Activated CD8-positive, alpha-beta memory T cell treated with anti-CD3 and anti-CD28 coated beads, Interleukin-2, amount 50 U/mL, for 4 hours (primary cell): ENCODE results near the gene DPH3.
"Not testable (repeated sequence)": the region's sequence is repeated elsewhere in the genome, so short reads cannot be mapped to it uniquely, and the experiment has no call there.

Source experiments
- DNase-seq: peaks from one replicate; pipeline ENCODE4 v3.0.0-alpha.2; 2020

Gene DPH3

DNA sequence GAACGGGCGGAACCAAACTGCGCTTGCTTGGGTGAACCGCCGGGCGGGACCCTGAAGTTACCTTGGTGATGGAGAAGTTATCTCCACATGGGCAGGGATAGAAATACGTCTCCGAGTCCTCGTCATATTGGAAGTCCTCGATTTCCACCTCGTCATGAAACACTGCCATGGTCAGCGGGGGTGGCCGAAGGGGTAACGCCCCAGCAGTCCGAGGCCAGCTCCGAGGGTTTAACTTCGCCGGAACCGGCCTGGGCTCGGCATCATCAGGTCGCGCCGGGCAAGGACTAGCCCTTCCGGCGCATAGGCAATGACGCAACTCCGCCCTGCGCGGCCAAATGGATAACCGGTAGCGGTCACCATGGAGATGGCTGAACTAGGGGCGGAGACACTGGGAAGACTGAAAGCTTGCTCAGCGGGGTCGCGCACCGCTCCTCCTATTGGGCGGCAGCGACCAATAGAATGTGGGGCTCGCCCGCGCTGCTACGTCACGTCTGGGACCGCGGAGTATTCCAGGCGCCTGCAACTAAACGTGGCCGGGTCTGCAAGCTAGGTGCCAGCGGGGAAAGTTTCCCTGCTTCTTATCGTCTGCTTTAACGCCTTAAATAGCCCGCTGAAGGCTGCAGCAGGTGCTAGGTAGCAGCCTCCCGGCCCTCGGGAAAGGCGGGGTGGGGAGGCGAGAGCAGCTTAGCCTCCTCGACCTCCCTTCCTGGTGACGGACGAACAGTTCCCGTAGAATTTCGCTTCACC, at the start of gene DPH3, which contains the start of gene OXNAD1:
DPH3 (minus strand) TSS at position 236 of the 747 bp plus-strand sequence; CDS start at position 169, 67 bp downstream.
OXNAD1 (plus strand) TSS at position 505 of the 747 bp plus-strand sequence. CDS start 5,741 bp downstream, outside the sequence.
- DNase-seq, result peak; percentile 99

DNA sequence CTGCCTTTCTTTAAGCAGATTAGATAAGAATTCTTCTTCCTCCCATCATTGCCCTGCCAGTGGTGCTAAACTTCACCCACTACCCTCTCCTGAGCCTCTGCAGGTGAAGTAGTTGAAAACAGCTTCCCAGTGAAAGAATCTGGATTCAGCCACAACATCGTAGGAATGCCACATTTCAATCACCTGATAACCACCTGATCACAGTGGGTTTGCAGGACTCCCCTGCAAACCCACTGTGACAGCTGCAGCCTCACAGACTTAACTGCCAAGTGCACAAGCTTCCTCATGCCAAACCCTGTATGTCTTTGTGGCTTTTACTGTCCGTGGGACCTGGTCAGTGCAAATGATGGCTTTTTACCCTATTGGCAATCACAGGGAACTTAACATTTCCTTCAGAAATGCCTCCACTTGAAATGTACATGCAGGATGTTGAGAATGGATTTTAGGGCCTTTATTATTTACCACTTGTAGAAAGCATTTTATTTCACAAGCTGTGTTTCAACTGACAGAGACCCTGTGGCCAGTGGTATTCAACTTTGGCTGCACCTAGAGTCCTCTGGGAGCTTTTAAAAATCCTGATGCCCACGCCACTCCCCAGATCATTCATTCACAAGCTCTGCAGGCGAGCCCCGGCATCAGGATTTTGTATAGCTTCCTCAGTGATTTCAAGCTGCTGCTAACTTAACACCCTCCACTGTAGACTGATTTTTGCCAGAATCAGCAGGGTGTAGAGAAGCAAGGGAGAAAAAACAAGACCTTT, 49.3 kb upstream of the DPH3 start:
- no peak for DNase-seq

DNA sequence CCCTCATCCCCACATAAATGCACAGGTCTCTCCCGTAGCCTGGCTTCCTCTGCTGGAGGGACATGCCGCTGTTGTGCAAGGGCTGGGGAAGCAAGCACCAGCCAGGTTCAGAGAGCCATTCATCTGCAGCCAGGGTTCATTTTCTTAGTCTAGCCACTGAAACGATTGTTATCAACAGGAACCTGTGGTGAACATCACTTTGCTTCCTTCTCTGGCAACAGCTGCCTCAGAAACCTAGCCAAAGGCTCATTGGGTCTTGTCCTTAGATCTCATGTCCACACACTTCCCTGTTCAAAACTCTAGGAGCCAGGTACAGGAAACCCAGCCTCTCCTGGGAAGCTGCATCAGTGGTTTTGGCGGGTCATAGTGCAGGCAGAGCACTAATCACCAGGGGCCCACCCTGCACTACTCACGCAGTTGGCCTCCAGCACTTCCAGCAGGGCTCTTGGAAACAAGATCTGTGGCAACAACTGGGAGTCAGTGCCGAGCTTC, 47.3 kb upstream of the DPH3 start:
- DNase-seq, result peak; percentile 33

DNA sequence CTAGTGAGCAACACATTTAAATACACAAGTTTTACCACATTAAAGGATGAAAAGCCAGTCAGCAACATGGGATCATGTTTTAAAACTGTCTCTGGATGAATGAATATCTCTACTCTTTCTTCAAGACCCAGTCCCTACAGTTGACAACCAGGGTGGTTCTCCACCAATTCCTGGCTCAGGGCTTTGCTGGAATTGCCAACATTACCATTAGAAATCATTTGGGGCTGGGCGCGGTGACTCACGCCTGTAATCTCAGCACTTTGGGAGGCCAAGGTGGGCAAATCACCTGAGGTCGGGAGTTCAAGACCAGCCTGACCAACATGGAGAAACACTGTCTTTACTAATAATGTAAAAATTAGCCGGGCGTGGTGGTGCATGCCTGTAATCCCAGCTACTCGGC, 45.7 kb upstream of the DPH3 start:
- DNase-seq, result not testable (repeated sequence)

DNA sequence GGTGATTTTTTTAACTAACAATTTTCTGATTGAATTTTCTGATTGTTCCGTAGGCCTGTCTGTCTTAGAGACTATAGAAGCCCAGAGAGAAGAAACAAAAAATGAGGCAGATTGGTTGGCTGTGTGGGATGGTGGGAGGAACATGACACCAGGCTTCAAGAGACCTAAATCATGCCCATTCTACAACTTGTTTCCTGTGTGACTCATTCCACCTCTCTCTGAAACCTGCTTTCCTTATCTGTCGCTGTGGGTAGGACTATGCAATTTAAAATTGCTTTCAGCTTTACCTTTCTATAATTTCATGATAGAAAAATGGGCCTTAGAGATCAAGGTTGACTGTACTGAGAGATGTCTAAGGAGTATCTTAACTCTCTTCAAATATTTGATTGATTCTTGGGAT, 44.8 kb upstream of the DPH3 start:
- DNase-seq, result peak; percentile 43

DNA sequence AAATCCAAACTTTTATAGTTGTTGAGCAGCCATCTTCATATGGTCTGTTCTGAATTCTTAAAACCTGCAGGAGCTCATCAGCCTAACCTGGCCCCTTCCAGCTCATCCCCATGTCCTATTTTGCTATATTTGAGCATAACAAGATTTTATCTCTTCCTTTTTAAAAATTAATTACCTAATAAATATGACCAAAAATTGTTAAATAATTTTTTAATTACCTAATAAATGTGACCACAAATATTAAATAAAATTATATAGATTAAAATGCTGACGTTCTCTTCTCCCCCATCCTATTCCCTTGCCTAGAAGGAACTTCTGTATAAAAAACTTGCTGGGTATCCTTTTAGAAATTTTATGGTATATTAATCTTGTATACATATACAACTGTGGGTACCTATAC, 44.0 kb upstream of the DPH3 start:
- DNase-seq, result no peak

DNA sequence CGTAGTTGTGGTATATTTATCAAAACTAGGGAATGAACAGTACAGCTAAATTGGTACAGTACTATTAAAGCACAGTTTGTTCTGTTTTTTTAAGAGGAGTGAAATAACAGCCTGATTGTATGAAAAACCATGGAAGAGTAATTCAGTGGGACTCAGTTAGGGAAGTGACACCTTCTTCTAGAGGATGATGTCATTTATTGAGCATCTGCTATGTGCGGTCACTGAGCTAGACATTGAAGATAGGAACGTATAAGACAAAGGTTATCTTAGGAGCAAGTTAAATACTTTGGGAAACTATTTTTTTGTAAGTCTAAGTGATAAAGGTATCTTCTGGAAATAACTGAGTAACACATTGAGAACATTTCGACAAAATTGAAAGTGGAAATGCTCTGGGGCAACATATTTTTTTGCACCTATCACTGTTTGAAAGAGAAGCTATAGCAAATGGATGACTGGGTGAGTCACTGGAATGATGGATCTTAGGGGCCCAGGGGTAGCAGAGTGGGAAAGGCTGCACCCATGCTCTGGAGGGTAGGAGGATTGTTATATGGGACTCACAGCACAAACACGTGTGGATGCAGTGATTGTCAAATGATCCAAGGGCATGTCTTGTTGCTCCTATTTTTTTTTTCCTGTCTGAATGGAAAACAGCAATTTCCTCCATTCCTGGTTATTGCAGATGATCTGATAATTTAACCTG, 43.2 kb upstream of the DPH3 start:
- DNase-seq, result no peak

DNA sequence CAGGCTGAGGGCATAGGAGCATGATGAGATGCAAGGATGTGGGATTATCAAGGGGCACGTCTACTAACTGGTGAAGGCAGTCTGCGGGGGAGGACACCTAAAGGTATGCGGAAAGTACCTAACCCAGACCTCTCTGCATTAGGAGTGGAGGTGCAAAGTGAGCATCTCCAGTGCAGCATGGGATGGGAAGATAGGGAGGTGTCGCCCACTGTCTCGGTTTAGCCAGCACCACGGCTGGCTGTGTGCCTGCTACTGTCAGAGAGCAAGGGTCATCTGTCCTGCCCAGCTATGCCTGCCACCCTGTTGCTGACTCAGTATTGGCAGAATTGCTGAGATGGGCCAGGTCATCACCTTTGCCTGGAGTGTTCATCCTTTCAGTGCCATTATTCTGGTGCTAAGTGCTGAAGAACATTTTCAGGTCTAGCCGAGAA, 40.4 kb upstream of the DPH3 start:
- DNase-seq, result peak; percentile 56

DNA sequence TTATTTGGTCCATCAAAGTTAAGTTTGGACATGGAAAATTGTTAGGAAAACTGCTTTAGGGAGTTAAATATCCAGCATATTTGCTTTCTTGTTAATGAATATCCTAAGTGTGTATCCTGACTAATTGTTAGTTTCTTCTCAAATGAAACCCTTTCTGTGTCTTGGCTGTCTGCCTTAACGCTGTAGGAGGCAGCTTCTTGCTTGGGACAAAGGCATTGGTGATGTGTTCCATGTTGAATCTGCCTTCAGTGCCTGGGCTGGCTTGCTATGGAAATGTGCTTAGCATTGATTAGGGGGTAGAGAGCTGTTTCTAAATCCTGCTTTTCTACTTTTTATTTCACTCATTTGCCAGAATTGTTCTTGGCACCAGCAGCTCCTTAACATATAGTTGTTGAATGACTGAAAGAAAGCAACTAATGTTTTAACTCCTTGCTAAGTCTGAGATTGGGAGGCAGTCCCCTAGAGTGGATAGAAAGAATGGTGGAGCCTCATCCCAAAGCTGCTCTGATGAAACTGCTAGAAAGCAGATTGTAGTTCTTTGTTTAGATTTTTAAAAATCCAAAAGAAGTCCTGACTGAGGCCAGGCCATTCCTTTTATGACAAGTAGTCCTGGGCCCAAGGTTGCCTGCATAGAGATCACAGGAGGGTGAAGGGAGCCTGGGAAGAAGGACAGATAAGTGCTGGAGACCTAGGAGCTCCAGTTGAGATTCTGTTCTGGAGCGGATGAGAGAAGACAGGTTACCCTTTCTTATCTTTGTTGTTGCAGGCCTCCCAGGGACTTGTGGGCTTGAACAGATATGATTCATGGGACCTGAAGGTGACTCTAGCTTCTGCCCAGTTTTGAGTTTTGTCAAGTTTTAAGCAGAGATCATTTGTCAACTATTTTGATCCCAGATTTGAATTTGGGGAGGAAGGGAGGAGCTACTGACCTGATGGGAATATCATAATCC, 39.6 kb upstream of the DPH3 start:
- no peak for DNase-seq

DNA sequence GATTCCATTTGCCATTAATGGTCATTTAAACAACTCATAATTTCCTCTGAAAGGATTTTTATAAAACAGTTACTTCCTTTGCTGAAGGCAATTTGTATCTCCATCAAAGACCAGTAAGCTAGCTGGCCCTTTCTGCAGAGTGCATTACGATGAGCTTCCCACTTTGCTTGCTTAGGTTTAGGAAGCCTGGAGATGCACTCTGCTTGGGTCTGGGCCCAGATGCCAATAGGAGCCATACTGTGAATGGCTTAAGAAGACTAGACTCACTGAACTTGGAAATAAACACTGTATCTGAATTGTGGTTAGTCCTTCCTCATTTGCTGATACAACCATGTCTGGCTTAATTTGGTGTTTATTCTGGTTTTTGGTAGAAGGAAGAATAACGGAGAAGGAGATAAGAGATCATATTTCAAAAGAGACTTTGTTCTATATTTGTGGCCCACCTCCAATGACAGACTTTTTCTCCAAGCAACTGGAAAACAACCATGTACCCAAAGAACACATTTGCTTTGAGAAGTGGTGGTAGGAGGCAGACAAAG, 38.4 kb upstream of the DPH3 start:
- DNase-seq, result no peak

DNA sequence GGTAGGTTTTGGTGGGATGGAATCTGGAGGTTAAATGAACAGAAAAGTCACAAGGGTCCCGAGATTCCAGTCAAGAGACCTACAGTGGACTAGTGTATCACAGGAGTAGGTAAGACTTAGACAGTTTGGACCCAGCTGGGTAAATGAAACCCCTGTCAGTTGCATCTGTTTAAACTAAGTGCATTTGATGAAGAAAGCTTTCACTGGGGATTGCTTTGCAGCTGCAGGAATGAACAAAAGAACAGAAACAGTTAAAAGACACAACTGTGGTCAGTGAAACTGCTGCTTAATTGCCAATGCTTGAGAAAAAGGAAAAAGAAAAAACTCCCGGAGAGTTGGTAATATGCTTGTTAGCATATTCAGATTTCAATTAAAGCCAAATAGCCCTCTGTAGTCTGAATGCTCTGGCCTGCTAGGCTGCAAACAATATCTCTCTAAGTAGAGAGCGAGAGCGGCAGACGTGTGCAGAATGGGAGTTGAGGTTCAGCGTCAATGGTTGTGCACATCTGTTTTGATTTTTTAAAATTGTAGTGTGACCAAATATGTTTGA, 37.4 kb upstream of the DPH3 start:
- DNase-seq, result no peak

DNA sequence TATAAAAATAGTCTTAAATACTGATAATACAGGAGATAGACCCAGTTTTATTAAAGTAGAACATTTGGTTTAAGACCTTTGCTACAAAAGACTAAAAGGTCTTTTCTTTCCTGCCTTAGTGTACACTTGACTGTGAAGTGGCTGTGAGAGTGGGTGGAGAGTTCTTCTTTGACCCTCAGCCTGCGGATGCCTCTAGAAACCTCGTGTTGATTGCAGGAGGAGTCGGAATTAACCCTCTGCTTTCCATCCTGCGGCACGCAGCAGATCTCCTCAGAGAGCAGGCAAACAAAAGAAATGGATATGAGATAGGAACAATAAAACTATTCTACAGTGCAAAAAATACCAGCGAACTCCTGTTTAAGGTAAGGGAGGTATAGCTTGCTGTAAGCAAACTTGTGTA, 36.8 kb upstream of the DPH3 start:
- DNase-seq, result no peak

DNA sequence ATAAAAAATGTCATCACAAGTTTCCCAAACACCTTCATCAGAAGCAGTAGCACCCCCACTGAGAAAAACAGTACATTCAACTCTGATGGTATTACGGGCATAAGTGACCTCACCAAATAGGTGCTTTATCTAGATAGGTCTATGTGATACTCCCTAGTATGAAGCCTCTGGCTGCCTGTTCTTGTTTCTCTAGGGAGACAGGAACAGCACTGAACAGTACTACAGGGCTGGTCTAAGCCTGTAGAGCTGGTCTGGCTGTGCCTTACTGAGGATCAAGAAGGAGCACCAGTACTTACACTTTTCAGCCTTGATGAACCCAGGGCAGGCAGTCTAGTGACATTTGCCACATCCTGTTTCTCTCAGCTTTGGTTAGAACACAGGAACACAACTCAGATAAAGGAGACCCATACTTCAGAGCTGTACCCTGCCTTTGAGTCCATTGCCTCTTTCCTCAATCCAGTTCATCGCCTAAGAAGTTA, 36.2 kb upstream of the DPH3 start:
- peak; percentile 43 for DNase-seq

DNA sequence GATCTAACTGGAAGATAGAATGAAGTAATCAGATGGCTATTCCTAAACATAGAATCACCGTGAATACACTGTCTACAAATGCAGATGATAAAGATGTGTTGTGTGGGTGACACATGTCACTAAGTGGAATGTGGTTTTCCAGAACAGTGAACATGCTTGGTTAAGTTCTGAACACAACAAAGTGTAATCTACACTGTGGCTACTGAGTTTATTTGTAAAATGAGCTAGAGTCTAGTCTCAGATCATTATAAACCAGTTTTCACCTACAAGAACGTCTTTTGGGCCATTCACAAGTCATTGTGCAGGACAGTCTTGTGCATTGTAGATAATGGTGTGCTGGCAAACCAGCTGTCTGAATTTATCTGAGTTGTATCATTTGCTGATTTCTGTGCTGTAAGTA, 35.6 kb upstream of the DPH3 start:
- DNase-seq, result no peak

DNA sequence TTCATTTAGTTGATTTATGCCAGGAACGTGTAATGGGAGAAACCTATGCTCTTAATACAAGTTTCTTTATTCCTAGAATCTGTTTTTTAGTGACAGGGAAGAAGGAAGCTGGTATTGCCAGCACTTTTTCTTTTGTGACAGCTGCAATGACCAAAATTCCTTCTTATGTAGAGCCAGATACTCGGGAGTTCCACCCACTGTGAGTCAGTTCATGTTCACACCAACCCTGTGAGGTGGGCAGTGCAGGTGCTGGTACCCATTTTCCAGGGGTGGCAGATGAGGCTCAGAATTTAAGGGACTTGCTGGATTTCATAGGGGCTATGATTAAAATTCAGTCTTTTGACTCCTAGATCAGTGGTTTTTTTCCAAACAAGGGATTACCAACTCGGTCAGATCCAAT, 35.0 kb upstream of the DPH3 start:
- DNase-seq, result no peak

DNA sequence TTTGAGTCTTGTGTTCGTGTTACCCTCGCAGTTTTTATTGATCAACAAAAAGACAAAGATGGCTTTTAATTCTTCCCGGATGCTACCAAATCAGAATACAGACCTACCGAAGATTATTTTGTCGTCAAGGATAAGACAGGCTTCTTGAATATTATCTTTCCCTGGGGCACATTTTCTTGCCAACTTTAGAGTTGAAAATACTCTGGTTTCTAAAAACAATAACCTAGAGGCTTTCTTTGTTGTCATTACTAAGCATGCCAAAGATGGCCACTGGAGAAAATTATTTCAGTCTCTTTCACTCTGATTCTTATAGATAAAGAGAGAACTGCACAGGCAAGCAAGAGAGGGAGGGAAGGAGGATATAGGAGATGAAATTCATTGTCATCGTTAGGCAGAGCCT, 34.1 kb upstream of the DPH3 start:
- no peak for DNase-seq

DNA sequence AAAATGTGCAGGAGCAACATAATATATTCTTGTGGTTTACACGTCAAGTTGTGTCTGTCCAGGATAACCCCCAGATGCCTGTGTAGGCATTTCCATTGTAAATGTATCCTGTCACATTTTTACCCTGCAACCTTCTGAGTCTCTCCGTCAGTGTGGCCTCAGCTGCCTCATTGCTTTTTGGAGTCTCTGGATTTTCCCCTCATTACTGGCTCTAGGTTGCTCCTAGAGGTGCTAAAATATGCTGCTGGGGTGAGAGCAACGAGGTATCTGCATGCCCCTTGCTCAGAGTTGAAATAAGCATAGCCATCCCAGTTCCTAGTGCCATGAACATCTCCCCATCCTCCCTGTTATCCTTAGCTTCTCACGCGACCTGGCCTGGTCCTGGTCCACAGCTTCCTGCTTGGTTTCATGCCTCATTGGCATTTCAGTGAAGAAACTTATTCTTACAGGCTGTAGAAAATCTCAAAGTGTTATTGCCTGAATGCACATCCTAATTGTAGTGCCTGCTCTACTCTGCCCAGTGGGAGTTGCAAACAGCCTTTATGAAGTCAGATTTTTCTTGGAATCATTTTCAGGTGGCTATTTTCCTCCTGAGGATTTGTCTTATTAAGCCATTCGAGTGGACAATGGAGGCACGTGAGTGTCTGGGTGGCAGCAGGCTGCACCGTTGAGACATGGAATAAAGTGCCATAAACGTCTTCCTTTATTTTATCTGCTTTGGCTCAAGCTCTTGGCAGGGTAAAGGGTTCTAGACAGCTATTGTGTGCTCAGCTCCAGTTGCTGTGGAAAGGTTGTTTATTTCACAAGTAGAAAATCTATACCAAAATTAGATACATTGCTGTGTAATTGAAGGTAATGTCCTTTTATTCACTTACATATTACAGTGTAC, 33.5 kb upstream of the DPH3 start:
- no peak for DNase-seq

DNA sequence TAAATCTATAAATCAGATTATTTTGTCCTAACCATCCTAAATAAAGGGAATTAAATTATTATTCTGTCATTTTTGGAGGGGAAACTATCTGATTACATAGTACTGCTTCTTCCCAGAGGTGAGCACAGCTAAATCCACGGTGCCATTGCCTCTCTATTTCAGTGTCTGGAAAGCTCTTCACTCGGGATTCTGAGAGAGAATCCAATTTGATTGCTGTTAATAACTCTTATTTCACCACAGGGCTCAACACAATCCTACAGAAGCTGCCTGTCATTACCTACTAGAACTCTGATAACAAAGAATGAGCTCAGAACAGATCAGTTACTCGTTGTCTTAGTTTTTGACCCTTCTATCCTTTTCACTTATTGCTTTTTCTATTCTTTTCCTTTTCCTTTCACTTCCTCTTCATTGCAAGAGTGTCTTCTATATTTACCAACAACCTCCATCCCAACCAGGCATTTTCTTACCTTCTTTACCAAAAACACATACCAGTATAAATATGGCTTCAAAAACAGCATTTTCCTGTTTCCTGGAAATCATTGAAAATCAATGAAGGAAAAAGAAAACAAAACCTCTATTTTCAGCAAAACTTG, 30.7 kb upstream of the DPH3 start:
- DNase-seq, result no peak

DNA sequence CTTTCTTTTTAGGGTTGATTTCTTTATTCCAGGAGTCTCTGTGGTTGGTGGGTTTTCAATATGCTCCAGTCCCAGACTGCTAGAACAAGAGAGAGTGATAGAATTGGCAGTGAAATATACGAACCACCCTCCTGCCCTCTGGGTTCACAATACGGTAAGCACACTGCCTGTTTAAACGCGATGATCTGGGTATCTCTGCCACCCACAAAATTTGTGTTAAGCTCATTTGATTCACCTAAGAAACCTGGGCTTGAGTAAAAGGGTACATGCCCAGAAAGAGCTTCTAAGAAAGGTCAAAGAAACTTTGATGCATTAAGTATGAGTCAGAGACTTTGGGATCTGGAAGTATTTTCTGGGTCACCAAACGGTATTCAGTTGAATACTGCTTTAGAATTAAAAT, 30.1 kb upstream of the DPH3 start:
- no peak for DNase-seq

DNA sequence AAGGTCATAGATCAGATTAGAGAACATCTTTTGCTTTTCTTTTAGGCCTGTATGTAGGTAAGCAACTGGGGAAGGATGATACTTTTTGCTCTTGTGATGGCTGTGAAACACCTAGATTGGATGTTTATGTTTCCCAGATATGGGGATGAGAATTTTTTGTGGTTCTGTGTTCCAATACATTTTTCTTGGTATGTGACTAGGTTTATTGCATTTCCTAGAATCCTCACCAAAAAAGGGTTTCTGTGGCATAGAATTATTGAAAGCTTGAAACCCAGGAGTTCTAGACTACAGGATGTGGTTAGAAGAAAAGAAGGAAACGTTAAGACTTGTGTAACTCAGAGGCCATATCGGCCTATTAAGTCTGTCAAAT, 26.1 kb upstream of the DPH3 start:
- DNase-seq, result no peak
